Transverse colon (tissue), 4 donors: ENCODE results near the gene SIGLEC7. TPM values are rescaled to one million over a fixed set of nuclear protein-coding genes. Genes with fewer than 3 reads are reported as not detected.

Experiments
- DNase-seq: peaks from one replicate; pipeline ENCODE4 v3.0.0-alpha.2; 2019
- H3K27ac ChIP-seq, 4 donors: fragments of 200-600 bp; sonication (generic); 2 replicates each; pipeline ENCODE4 v1.5.1; 2016 to 2018; ENCODE audit warnings: inconsistent platforms in 4 of 4
- H3K27me3 ChIP-seq: fragments of 200-600 bp; sonication (generic); 2 replicates; pipeline ENCODE4 v1.5.1; 2017; ENCODE audit warnings: inconsistent platforms
- H3K36me3 ChIP-seq, 4 donors: fragments of 200-600 bp; sonication (generic); 2 replicates each; pipeline ENCODE4 v1.5.1; 2017 to 2019; ENCODE audit warnings: inconsistent platforms in 4 of 4
- H3K4me1 ChIP-seq, 4 donors: fragments of 200-600 bp; sonication (generic); 2 replicates each; pipeline ENCODE4 v1.5.1; 2017 to 2020; ENCODE audit warnings: inconsistent platforms in 4 of 4
- H3K4me3 ChIP-seq, 4 donors: fragments of 200-600 bp; sonication (generic); 1 replicate in 1 of 4; 2 replicates in 3 of 4; pipeline versions ENCODE4 v1.5.1 to v1.6.1; 2017 to 2019; ENCODE audit warnings: inconsistent platforms in 4 of 4
- H3K9me3 ChIP-seq, 2 donors: fragments of 200-600 bp; sonication (generic); 2 replicates each; pipeline ENCODE4 v1.5.1; 2017 to 2019; ENCODE audit warnings: inconsistent platforms in 2 of 2
- EP300 ChIP-seq: sonication (generic); formaldehyde crosslinking; IDR thresholded peaks from one replicate; pipeline ENCODE4 v1.6.1; 2017; ENCODE audit warnings: antibody characterized with exemption, low read depth
- POLR2A ChIP-seq: fragments of 450-650 bp; IDR thresholded peaks from one replicate; pipeline ENCODE4 v1.6.1; 2016; ENCODE audit warnings: antibody characterized with exemption, mild to moderate bottlenecking, moderate library complexity
- POLR2AphosphoS5 ChIP-seq, 3 donors: sonication (generic); formaldehyde crosslinking; IDR thresholded peaks; one replicate each; pipeline ENCODE4 v1.6.1; 2016; ENCODE audit warnings: antibody characterized with exemption in 3 of 3
- WGBS, 2 donors: methylation state at CpG; one replicate each; pipeline ENCODE4 v1.1.5; 2018; ENCODE audit warnings: low coverage in 1 of 2; 5-methylcytosine and 5-hydroxymethylcytosine counted together
- in situ Hi-C, 4 donors: fragments of 200-750 bp; cut with MboI; loops; one replicate each; pipeline versions ENCODE4 v1.15.0 to v1.15.1; 2017; ENCODE audit warnings: low sequenced_read_pairs in 3 of 4, low pct_ligation_motif_present in 1 of 4, low pct_unique_long_range_greater_than_20kb in 1 of 4
- intact Hi-C: fragments of 100-400 bp; cut with DNase I; formaldehyde crosslinking; loops from one replicate; pipeline ENCODE4 v1.15.1; 2023; ENCODE audit warnings: low total_unique reads
- total RNA-seq, 4 donors: library from RNA; depleted of rRNA; stranded (reverse); fragments of >200 nt; gene quantifications; one replicate each; pipeline ENCODE4 v1.1.0, GENCODE V29; 2016
- TF ChIP-seq, protein P1 (sequence below), 5 experiments: fragments of 200-600 bp in 3 of 5; fragments of 450-650 bp in 2 of 5; sonication (generic) in 3 of 5; IDR thresholded peaks; 1 replicate in 2 of 5; 2 replicates in 3 of 5; pipeline ENCODE4 v1.5.1; 2016 to 2017; ENCODE audit warnings: antibody characterized with exemption in 5 of 5, inconsistent platforms in 3 of 5, mild to moderate bottlenecking in 2 of 5, moderate library complexity in 1 of 5

Gene SIGLEC7
- total RNA-seq, 4 donors from 2014 or later, result 0.82 to 2.1 TPM; not detected in 2

DNA sequence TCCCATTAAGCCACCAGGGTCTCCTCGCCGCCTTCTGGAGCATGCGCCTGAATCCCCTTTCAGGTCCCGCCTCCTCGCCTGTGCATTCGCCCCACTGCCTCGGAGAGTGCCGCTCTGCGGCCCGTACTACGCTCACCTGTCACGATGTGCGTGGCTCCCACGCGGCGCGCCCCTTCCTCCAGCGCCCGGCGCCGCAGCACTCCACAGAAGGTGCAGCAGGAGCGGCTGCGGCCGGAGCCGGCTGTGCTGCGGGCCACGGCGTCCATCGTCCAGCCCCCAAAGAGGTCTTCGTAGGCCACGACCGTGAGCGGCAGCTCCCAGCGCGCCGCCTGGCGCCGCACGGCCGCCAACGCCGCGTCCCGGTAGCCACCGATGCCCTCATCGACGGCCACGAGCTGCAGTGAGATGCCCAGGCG, 38.2 kb upstream of the SIGLEC7 start:
- intact Hi-C loops (loop anchor here (10.0 kb wide), 1 partner anchor 491 kb away; no protein-coding TSS in a partner anchor), in situ Hi-C loops (no loop called here)
- DNase-seq, result no peak
- Histone ChIP-seq H3K27ac (no peak overlapping the region), H3K27me3 (no peaks in the 10 kb centered on the region), H3K9me3 (no peaks in the 10 kb centered on the region), H3K4me3 (no peak overlapping the region), H3K36me3 (peaks cover 0 to 8% (median 0%) of the 10 kb centered on the region in 4 donors), H3K4me1 (peaks cover 10 to 18% (median 16%) of the 10 kb centered on the region in 4 donors)
- 87% methylated on average over 49 of the region's 49 CpGs; no CpG with 5 or more reads in 1 of the 2 donors for WGBS, 2 donors
- TF ChIP-seq POLR2AphosphoS5 (IDR thresholded peaks at IDR 0.05) (no peak), EP300 (no peak), POLR2A (no peak)
- TF ChIP-seq, protein P1, sequence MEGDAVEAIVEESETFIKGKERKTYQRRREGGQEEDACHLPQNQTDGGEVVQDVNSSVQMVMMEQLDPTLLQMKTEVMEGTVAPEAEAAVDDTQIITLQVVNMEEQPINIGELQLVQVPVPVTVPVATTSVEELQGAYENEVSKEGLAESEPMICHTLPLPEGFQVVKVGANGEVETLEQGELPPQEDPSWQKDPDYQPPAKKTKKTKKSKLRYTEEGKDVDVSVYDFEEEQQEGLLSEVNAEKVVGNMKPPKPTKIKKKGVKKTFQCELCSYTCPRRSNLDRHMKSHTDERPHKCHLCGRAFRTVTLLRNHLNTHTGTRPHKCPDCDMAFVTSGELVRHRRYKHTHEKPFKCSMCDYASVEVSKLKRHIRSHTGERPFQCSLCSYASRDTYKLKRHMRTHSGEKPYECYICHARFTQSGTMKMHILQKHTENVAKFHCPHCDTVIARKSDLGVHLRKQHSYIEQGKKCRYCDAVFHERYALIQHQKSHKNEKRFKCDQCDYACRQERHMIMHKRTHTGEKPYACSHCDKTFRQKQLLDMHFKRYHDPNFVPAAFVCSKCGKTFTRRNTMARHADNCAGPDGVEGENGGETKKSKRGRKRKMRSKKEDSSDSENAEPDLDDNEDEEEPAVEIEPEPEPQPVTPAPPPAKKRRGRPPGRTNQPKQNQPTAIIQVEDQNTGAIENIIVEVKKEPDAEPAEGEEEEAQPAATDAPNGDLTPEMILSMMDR (IDR thresholded peaks at IDR 0.05), result no peak

DNA sequence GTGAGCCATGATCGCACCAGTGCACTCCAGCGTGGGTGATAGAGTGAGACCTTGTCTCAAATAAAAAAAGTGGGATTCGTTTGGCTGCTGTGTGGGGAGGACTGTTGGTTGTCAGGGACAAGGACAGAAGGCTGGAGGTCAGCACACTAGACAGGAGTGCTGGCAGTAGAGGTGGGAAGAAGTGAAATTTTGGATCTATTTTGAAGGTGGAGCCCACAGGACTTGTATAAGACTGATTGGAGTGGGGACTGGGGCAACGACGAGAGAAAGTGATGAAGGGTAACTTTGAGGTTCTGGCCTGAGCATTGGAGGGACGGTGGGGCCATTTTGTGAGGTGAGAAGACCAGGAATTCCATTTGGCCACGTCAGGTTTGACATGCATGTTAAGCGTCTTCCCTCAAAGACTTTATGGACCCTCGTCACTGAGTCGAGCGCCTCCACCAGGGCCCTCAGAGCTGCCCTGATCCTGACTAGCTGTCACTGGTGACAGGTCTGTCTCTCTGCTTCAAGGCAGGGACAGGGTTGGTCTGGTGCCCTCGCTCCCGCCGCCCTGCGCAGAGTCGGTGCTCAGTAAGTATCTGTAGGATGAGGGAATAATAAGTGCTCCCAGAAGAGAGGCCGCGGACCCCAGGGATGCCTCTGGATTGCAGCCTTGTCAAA, 34.6 kb upstream of the SIGLEC7 start:
- Histone ChIP-seq H3K4me3 (peak overlapping the region; percentile 53 to 88 (median 76)), H3K27ac (peak overlapping the region; percentile 56 to 81 (median 73)), H3K36me3 (peaks cover 0 to 8% (median 0%) of the 10 kb centered on the region in 4 donors), H3K4me1 (peaks cover 10 to 17% (median 16%) of the 10 kb centered on the region in 4 donors), H3K27me3 (peaks cover 6% of the 10 kb centered on the region), H3K9me3 (no peaks in the 10 kb centered on the region)
- DNase-seq, result no peak
- TF ChIP-seq POLR2AphosphoS5 (IDR thresholded peaks at IDR 0.05) (no peak), EP300 (no peak), POLR2A (no peak)
- TF ChIP-seq, protein P1 (IDR thresholded peaks at IDR 0.05), result no peak
- 21 to 77% methylated on average over 3 to 18 of the region's 18 CpGs for WGBS, 2 donors
- in situ Hi-C loops (no loop called here), intact Hi-C loops (loop anchor here (10.0 kb wide), 1 partner anchor 487 kb away; no protein-coding TSS in a partner anchor)

DNA sequence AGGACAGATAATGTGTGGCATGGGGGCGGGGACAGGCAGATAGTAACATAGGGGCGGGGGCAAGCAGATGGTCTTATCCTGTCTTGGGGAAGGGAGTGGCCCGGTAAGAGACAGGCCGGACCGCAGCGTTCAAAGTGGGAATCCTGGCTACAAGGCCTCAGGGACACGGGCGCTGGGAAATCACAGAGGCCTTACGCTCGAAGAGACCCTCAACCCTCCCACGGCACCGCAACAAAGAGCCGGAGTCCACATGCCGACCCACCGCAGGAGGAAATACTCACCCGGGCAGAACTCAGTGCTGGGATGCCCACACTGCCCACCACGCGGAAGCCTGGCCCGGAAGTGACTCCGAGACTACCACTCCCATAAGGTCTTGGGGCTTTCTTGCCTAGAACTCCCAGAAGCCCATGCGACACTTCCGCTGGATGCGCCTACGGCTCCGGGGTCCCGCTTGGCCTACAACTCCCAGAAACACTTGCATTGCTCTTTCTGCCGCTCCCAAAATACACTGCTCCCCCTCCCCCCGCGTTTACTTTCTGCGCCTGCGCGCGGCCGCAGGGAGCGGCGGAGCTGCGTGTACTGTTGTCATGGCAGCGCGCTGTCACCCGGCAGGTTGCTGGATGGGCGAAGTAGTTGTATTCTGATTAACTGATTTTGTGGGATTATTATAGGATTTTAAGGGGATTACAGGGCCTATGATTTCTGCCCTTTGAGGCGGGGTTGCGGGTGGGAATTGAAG, 33.9 kb upstream of the SIGLEC7 start, which contains the start of gene CTU1:
TSS of gene CTU1 (minus strand) at position 344 of the 739 bp plus-strand sequence. CDS start 3,840 bp downstream, outside the sequence.
- Histone ChIP-seq H3K36me3 (peaks cover 0 to 3% (median 0%) of the 10 kb centered on the region in 4 donors), H3K4me3 (peak within 1 kb of the TSS; percentile 53 to 88 (median 76)), H3K27ac (peak within 1 kb of the TSS; percentile 56 to 81 (median 73)), H3K4me1 (peaks cover 10 to 17% (median 16%) of the 10 kb centered on the region in 4 donors), H3K27me3 (peaks cover 6% of the 10 kb centered on the region), H3K9me3 (no peaks in the 10 kb centered on the region)
- 1% methylated on average over 43 of the region's 43 CpGs; no CpG with 5 or more reads in 1 of the 2 donors for WGBS, 2 donors
- TF ChIP-seq EP300 (no peak), POLR2A (peak; percentile 53), POLR2AphosphoS5 (IDR thresholded peaks at IDR 0.05) (peak; percentile 37 to 75 (median 48))
- TF ChIP-seq, protein P1 (IDR thresholded peaks at IDR 0.05), result peak in 2 of 5 experiments; percentile 45 to 55
- DNase-seq, result peak; percentile 99
- intact Hi-C loops (loop anchor here (10.0 kb wide), 1 partner anchor 487 kb away; no protein-coding TSS in a partner anchor), in situ Hi-C loops (no loop called here)

DNA sequence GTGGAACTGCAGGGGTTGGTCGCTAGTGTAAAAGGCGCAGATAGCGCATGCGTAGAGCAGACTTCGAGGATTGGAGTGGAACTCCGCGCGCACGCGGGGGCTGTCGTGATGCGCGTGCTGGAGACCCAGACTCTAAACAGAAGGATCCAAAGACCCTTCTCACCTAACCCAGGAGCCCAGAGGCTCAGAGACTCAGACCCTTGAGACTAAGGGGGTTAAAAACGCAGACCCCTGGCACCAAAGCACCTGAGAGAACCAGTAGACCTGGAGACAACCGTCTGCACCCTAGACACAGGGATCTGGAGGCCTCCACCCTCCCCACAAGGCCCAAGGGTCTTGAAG, 33.3 kb upstream of the SIGLEC7 start:
- H3K4me1 ChIP-seq, result peaks cover 10 to 17% (median 16%) of the 10 kb centered on the region in 4 donors
- no peak for TF ChIP-seq POLR2A
- TF ChIP-seq, protein P1 (IDR thresholded peaks at IDR 0.05), result peak in 1 of 5 experiments; percentile 14
- peak overlapping the region; percentile 32 to 88 (median 60) for H3K4me3 ChIP-seq
- H3K36me3 ChIP-seq, result peaks cover 0 to under 1% (median 0%) of the 10 kb centered on the region in 4 donors
- no peaks in the 10 kb centered on the region for H3K9me3 ChIP-seq
- DNase-seq, result no peak
- peaks cover 7% of the 10 kb centered on the region for H3K27me3 ChIP-seq
- WGBS, 2 donors, result 5% methylated on average over 15 of the region's 15 CpGs; no CpG with 5 or more reads in 1 of the 2 donors
- peak overlapping the region; percentile 52 to 81 (median 73) for H3K27ac ChIP-seq
- in situ Hi-C loops, result no loop called here
- intact Hi-C loops, result loop anchor here (10.0 kb wide), 1 partner anchor 486 kb away; no protein-coding TSS in a partner anchor
